ENCODE measurements around the gene PLXNA2.

- peak in 1 of 12 donors; percentile 7 for TF ChIP-seq CTCF (IDR thresholded peaks at IDR 0.05)
- no peak for TF ChIP-seq POLR2A (IDR thresholded peaks at IDR 0.05)
These were observed 200.4 kb downstream of the PLXNA2 start for GRCh38 chr1:208043691-208044181.
